GM19455 (cell line): ENCODE data around the gene RNF125.
A peak's percentile ranks its signal among the peaks of the same experiment; 100 is the strongest.
"Not testable (repeated sequence)": the region's sequence is repeated elsewhere in the genome, so short reads cannot be mapped to it uniquely, and the experiment has no call there.

Experiments
- ATAC-seq: cut with Tn5 transposase; IDR thresholded peaks from one replicate; pipeline ENCODE4 v1.9.1; 2021; ENCODE audit not compliant: unreplicated experiment

The RNF125 gene

GRCh38 chr18:32018331-32019250 lies at the start of gene RNF125:
TSS of gene RNF125 (plus strand) at chr18:32018825. CDS start at chr18:32018864, 39 bp downstream.
- peak; percentile 88 for ATAC-seq

DNA sequence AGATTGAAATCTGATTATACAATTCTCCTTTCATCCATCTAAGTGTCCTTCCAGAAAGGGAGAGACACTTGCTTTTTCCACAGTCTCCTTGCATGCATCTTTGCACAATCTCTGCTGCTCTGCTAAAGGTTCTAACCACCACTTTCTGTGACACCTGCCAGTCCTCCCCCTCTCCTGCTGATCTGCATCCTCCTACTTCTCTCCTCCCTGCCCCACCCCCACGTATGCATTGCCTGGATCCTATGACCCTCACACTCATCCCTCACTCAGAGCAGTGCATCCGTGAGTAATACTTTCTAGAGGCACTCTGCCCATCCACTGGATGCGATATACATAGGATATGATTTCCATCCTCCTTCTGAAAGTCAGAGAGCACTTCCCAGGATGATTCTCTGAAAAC lies 48.0 kb upstream of the RNF125 start:
- no peak for ATAC-seq

- no peak for ATAC-seq
Observed at GRCh38 chr18:31973929-31974546, 44.6 kb upstream of the RNF125 start.

DNA sequence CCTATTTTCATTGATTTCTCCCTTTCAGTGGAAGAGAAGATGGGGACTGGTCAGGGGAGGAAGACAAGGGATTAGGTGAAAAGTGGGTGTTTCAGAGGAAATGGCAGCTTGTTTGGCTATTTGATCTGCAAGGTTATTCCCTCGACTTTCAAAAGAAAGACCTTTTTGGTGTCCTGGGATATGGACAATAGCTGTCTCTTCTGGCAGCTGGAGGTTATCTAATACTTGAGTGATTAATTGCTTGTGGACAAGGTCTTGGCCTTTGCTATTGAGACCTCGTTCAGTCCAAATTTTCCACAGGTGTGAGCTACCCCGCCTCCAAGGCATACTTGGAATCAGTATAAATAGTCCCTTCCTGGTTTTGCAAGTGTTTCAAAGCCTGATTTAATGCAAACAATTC lies 42.4 kb upstream of the RNF125 start:
- ATAC-seq = no peak

DNA sequence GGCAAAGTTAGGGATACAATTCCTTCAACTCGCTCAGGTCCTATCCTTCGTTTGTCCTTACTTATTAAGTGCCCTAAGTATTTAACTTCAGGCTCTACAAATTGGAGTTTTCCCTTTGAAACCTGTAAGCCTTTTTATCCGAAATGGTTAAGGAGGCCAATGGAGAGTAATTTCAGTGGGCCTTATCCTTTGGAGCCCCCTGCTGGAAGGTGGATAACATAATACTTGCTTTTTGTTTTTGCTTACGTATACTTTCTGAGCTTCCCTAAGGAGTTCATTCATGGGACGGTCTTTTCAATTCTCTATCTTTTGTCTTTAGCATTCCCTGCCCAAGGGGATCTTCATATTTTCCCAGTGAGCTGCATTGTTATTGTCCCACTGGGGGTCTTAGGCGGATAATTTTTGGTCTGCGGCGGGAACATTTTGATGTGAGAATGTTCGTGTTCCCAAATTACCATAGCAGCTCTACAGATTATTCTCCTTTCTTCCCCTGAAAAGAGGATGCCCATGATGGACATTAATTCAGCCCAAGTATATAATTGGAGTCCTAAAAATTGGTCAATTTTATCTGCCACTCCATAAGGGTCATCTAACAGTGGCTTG lies 41.3 kb upstream of the RNF125 start:
- ATAC-seq = no peak

- ATAC-seq = no peak
Observed at GRCh38 chr18:31978616-31979015, 40.0 kb upstream of the RNF125 start.

- ATAC-seq = no peak
Observed at GRCh38 chr18:31979714-31980113, 38.9 kb upstream of the RNF125 start.

GRCh38 chr18:31980863-31981262 lies 37.8 kb upstream of the RNF125 start:
- ATAC-seq = no peak

- ATAC-seq = no peak
Observed at GRCh38 chr18:31983020-31983419, 35.6 kb upstream of the RNF125 start.

DNA sequence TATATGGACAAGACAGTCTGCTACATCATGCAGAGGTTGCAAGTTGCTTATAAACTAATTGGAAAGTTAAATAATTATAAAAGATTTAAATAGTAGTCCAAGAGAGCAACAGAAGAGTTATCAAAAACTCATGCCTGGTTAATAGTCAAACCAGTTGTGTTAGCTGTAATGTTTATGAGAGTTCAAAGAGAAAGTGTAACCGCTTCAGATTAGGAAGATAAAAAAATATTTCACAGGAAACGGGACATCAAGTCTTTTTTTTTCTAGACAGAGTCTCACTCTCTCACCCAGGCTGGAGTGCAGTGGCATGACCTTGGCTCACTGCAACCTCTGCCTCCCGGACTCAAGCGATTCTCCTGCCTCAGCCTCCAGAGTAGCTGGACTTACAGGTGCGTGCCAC lies 34.6 kb upstream of the RNF125 start:
- ATAC-seq = no peak

GRCh38 chr18:31990823-31991222 lies 27.8 kb upstream of the RNF125 start:
- peak; percentile 96 for ATAC-seq

GRCh38 chr18:31996007-31996406 lies 22.6 kb upstream of the RNF125 start:
- ATAC-seq = no peak

DNA sequence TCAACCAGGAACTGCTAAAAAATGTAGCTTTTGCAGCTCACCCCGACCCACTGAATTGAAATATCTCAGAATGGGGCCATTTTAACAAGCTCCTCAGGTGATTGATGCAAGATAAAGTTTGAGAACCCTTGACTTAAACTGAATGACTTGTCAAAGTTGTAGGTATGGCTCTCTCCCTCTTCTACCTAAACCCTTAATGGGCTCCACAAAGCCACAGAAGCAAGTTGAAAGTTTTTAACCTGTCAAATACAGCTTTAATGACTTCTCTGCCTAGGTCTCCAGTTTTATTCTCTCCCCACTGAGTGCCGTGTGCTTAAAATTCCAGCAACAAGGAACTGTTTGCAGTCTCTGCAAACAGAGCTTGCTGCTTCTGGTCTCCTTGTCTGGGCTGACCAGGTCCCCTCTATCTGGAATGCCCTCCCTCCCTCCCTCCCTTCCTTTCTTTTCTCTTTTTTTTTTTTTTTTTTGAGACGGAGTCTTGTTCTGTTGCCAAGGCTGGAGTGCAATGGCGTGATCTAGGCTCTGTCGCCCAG lies 19.7 kb upstream of the RNF125 start:
- no peak for ATAC-seq

DNA sequence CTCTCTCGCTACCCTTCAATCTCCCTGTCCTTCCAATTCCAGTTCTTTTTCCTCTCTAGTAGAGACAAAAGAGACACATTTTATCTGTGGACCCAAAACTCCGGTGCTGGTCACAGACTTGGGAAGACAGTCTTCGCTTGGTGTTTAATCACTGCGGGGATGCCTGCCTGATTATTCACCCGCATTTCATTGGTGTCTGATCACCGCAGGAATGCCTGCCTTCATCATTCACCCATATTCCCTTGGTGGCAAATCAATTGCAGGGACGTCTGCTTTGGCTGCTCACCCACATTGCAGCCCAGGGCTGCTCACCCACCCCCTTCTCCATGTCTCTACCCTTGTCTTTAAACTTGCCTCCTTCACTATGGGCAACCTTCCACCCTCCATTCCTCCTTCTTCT lies 17.5 kb upstream of the RNF125 start:
- ATAC-seq = not testable (repeated sequence)

- ATAC-seq = not testable (repeated sequence)
Observed at GRCh38 chr18:32003822-32004221, 14.8 kb upstream of the RNF125 start.

- ATAC-seq = no peak
Observed at GRCh38 chr18:32010124-32010721, 8.4 kb upstream of the RNF125 start.

GRCh38 chr18:32011193-32011592 lies 7.4 kb upstream of the RNF125 start:
- no peak for ATAC-seq

- peak; percentile 11 for ATAC-seq
Observed at GRCh38 chr18:32019251-32019948, 775 bp downstream of the RNF125 start.

- not testable (repeated sequence) for ATAC-seq
Observed at GRCh38 chr18:32019949-32020625, 1.5 kb downstream of the RNF125 start.
